GM23338 (cell line): Measurements from ENCODE around the gene ARID1B. TPM values are rescaled to one million over a fixed set of nuclear protein-coding genes. Genes with fewer than 3 reads are reported as not detected.

Experiments
- ATAC-seq: fragments of 200-7000 bp; cut with Tn5 transposase; 3 replicates; pipeline ENCODE4 v1.9.1; 2020
- DNase-seq: peaks from one replicate; pipeline ENCODE4 v3.0.0-alpha.2; 2015; ENCODE audit warnings: low spot score
- H2AFZ ChIP-seq: fragments of 200-600 bp; sonication (generic); 2 replicates; pipeline ENCODE4 v1.8.0; 2016; ENCODE audit warnings: antibody characterized with exemption, mild to moderate bottlenecking, moderate library complexity
- H3F3A ChIP-seq: fragments of 200-600 bp; sonication (generic); replicated peaks from 2 replicates; pipeline ENCODE4 v1.8.0; 2017; ENCODE audit warnings: antibody characterized with exemption, mixed run types, low read depth
- H3K27ac ChIP-seq: fragments of 200-600 bp; sonication (generic); 2 replicates; pipeline ENCODE4 v1.6.1; 2016; ENCODE audit warnings: low read depth
- H3K27me3 ChIP-seq: fragments of 200-600 bp; sonication (generic); 2 replicates; pipeline ENCODE4 v1.8.0; 2016; ENCODE audit warnings: mild to moderate bottlenecking, mixed run types, moderate library complexity; ENCODE audit not compliant: insufficient read depth
- H3K36me3 ChIP-seq: fragments of 200-600 bp; sonication (generic); 2 replicates; pipeline ENCODE4 v1.8.0; 2016; ENCODE audit warnings: mild to moderate bottlenecking; ENCODE audit not compliant: insufficient read depth
- H3K4me1 ChIP-seq: fragments of 200-600 bp; sonication (generic); 2 replicates; pipeline ENCODE4 v1.8.0; 2016; ENCODE audit warnings: mild to moderate bottlenecking, moderate library complexity; ENCODE audit not compliant: insufficient read depth
- H3K4me2 ChIP-seq: fragments of 200-600 bp; sonication (generic); 2 replicates; pipeline ENCODE4 v1.7.1; 2017; ENCODE audit warnings: mixed run types
- H3K4me3 ChIP-seq: fragments of 200-600 bp; sonication (generic); 2 replicates; pipeline ENCODE4 v1.6.1; 2016; ENCODE audit warnings: mixed run types
- H3K79me2 ChIP-seq: fragments of 200-600 bp; sonication (generic); replicated peaks from 2 replicates; pipeline ENCODE4 v1.8.0; 2017; ENCODE audit warnings: mild to moderate bottlenecking; ENCODE audit not compliant: insufficient read depth
- H3K9me2 ChIP-seq: fragments of 200-600 bp; sonication (generic); 2 replicates; pipeline ENCODE4 v1.8.0; 2017; ENCODE audit not compliant: insufficient read depth
- H4K20me1 ChIP-seq: fragments of 200-600 bp; sonication (generic); replicated peaks from 2 replicates; pipeline ENCODE4 v1.8.0; 2017; ENCODE audit warnings: mild to moderate bottlenecking; ENCODE audit not compliant: insufficient read depth
- H3K27ac Mint-ChIP-seq: 2 replicates; pipeline ENCODE4 v1.8.0; 2020; ENCODE audit warnings: inconsistent platforms, mild to moderate bottlenecking, moderate library complexity, mixed read lengths
- H3K27me3 Mint-ChIP-seq: 3 replicates; pipeline ENCODE4 v1.8.0; 2022; ENCODE audit warnings: low read depth, mild to moderate bottlenecking, moderate library complexity, mixed read lengths, inconsistent platforms; ENCODE audit not compliant: insufficient read depth, poor library complexity
- H3K36me3 Mint-ChIP-seq: 3 replicates; pipeline ENCODE4 v1.8.0; 2021; ENCODE audit warnings: low read depth, mild to moderate bottlenecking, inconsistent platforms, moderate library complexity, mixed read lengths
- H3K4me1 Mint-ChIP-seq: 3 replicates; pipeline ENCODE4 v1.8.0; 2020; ENCODE audit warnings: mild to moderate bottlenecking, inconsistent platforms, mixed read lengths
- H3K4me3 Mint-ChIP-seq: 3 replicates; pipeline ENCODE4 v1.8.0; 2021; ENCODE audit warnings: moderate library complexity, mild to moderate bottlenecking, inconsistent platforms, mixed read lengths
- H3K9me3 Mint-ChIP-seq: 3 replicates; pipeline ENCODE4 v1.8.0; 2020; ENCODE audit warnings: moderate library complexity, mild to moderate bottlenecking, inconsistent platforms, mixed read lengths
- CREB1 ChIP-seq: fragments of 250-450 bp; sonication (Bioruptor Pico); IDR thresholded peaks from 2 replicates; pipeline ENCODE4 v1.5.0; 2020; ENCODE audit warnings: low read depth, mild to moderate bottlenecking, moderate library complexity
- CTCF ChIP-seq, 2 experiments: fragments of 200-600 bp in 1 of 2; sonication (generic) in 1 of 2; conservative IDR thresholded peaks; 2 replicates each; pipeline versions ENCODE4 v1.5.1 to v1.6.1; 2016 to 2017; ENCODE audit warnings: antibody characterized with exemption in 2 of 2, low read depth in 2 of 2, mild to moderate bottlenecking in 2 of 2, moderate library complexity in 1 of 2
- EZH2 ChIP-seq: fragments of 200-600 bp; sonication (generic); IDR thresholded peaks from one replicate; pipeline ENCODE4 v1.8.0; 2017; ENCODE audit warnings: antibody characterized with exemption, mild to moderate bottlenecking, low read depth; ENCODE audit not compliant: unreplicated experiment
- EZH2phosphoT487 ChIP-seq: fragments of 200-600 bp; sonication (generic); IDR thresholded peaks from one replicate; pipeline ENCODE4 v1.8.1; 2018; ENCODE audit warnings: antibody characterized with exemption; ENCODE audit not compliant: unreplicated experiment
- JUNB ChIP-seq: IDR thresholded peaks from one replicate; pipeline ENCODE4 v1.6.1; 2016; ENCODE audit warnings: antibody characterized with exemption; ENCODE audit not compliant: unreplicated experiment
- NANOG ChIP-seq: IDR thresholded peaks from 2 replicates; pipeline ENCODE4 v1.6.1; 2016; ENCODE audit warnings: antibody characterized with exemption, borderline replicate concordance
- POLR2AphosphoS5 ChIP-seq: IDR thresholded peaks from 2 replicates; pipeline ENCODE4 v1.6.1; 2016; ENCODE audit warnings: antibody characterized with exemption, low read depth
- STAT1 ChIP-seq: IDR thresholded peaks from one replicate; pipeline ENCODE4 v1.6.1; 2016; ENCODE audit warnings: antibody characterized with exemption; ENCODE audit not compliant: unreplicated experiment
- ZNF114 ChIP-seq: fragments of 250-450 bp; sonication (Bioruptor Pico); IDR thresholded peaks from 2 replicates; pipeline ENCODE4 v1.5.0; 2020; ENCODE audit warnings: mild to moderate bottlenecking, moderate library complexity
- ZNF331 ChIP-seq: fragments of 250-450 bp; sonication (Bioruptor Pico); IDR thresholded peaks from 2 replicates; pipeline ENCODE4 v1.5.0; 2020; ENCODE audit warnings: low read depth, mild to moderate bottlenecking, moderate library complexity
- ZNF462 ChIP-seq: fragments of 250-450 bp; sonication (Bioruptor Pico); IDR thresholded peaks from 2 replicates; pipeline ENCODE4 v1.5.0; 2020; ENCODE audit warnings: mild to moderate bottlenecking, moderate library complexity
- polyA plus RNA-seq: library from polyadenylated mRNA; unstranded; fragments of >200 nt; fragmentation: Nextera tagmentation; extraction: Ambion mirVana; gene quantifications from 2 replicates; pipeline ENCODE4 v1.2.1, GENCODE V29; 2016
- total RNA-seq: library from RNA; depleted of rRNA; stranded (reverse); fragments of >200 nt; shearing (Covaris generic); gene quantifications from 2 replicates; pipeline ENCODE4 v1.2.3, GENCODE V29; 2014
- TF ChIP-seq, protein P1 (sequence below): IDR thresholded peaks from 2 replicates; pipeline ENCODE4 v1.6.1; 2016; ENCODE audit warnings: antibody characterized with exemption
- TF ChIP-seq, protein P2 (sequence below): IDR thresholded peaks from one replicate; pipeline ENCODE4 v1.6.1; 2018; ENCODE audit warnings: antibody characterized with exemption; ENCODE audit not compliant: unreplicated experiment

The ARID1B gene
- total and polyA plus RNA-seq, 2 experiments from 2014 or later = 59.3 to 72.2 TPM

GRCh38 chr6:156994215-156995076 lies 217.3 kb downstream of the ARID1B start:
- Histone ChIP-seq H3K27ac (no peak overlapping the region), H4K20me1 (no peaks in the 10 kb centered on the region; the same call in 1 of the 2 replicates), H3K4me2 (0 out of 2 replicates have a peak overlapping the region, but pooled peaks have one; percentile 19)

More at GRCh38 chr6:156994215-156995076, 217.3 kb downstream of the ARID1B start:
- Mint-ChIP-seq H3K4me3 (no peak overlapping the region), H3K27me3 (peaks cover 5% of the 10 kb centered on the region), H3K36me3 (no peaks in the 10 kb centered on the region), H3K27ac (peak overlapping the region; percentile 75; the same call in 1 of the 2 replicates), H3K4me1 (peaks cover 52% of the 10 kb centered on the region), H3K9me3 (no peaks in the 10 kb centered on the region)
- Histone ChIP-seq H3K79me2 (peaks cover 97% of the 10 kb centered on the region), H3K27me3 (no peaks in the 10 kb centered on the region), H3K4me1 (peaks cover 33% of the 10 kb centered on the region), H3K4me3 (no peak overlapping the region), H3K36me3 (no peaks in the 10 kb centered on the region), H3K9me2 (no peaks in the 10 kb centered on the region), H2AFZ (no peak overlapping the region), H3F3A (no peaks in the 10 kb centered on the region)
- DNase-seq (no peak), ATAC-seq (no peak; the same call in 2 of the 3 replicates)
- no peak for TF ChIP-seq ZNF462
- TF ChIP-seq STAT1 = no peak
- no peak for TF ChIP-seq JUNB
- TF ChIP-seq, protein P1, sequence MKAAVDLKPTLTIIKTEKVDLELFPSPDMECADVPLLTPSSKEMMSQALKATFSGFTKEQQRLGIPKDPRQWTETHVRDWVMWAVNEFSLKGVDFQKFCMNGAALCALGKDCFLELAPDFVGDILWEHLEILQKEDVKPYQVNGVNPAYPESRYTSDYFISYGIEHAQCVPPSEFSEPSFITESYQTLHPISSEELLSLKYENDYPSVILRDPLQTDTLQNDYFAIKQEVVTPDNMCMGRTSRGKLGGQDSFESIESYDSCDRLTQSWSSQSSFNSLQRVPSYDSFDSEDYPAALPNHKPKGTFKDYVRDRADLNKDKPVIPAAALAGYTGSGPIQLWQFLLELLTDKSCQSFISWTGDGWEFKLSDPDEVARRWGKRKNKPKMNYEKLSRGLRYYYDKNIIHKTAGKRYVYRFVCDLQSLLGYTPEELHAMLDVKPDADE = no peak
- no peak for TF ChIP-seq EZH2
- TF ChIP-seq CREB1 (CRISPR knock-in tag) = no peak
- TF ChIP-seq NANOG = no peak
- no peak for TF ChIP-seq ZNF331 (CRISPR knock-in tag)
- no peak for TF ChIP-seq ZNF114 (CRISPR knock-in tag)
- TF ChIP-seq, protein P2, sequence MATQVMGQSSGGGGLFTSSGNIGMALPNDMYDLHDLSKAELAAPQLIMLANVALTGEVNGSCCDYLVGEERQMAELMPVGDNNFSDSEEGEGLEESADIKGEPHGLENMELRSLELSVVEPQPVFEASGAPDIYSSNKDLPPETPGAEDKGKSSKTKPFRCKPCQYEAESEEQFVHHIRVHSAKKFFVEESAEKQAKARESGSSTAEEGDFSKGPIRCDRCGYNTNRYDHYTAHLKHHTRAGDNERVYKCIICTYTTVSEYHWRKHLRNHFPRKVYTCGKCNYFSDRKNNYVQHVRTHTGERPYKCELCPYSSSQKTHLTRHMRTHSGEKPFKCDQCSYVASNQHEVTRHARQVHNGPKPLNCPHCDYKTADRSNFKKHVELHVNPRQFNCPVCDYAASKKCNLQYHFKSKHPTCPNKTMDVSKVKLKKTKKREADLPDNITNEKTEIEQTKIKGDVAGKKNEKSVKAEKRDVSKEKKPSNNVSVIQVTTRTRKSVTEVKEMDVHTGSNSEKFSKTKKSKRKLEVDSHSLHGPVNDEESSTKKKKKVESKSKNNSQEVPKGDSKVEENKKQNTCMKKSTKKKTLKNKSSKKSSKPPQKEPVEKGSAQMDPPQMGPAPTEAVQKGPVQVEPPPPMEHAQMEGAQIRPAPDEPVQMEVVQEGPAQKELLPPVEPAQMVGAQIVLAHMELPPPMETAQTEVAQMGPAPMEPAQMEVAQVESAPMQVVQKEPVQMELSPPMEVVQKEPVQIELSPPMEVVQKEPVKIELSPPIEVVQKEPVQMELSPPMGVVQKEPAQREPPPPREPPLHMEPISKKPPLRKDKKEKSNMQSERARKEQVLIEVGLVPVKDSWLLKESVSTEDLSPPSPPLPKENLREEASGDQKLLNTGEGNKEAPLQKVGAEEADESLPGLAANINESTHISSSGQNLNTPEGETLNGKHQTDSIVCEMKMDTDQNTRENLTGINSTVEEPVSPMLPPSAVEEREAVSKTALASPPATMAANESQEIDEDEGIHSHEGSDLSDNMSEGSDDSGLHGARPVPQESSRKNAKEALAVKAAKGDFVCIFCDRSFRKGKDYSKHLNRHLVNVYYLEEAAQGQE = no peak
- TF ChIP-seq EZH2phosphoT487 = no peak
- TF ChIP-seq POLR2AphosphoS5 = no peak
- TF ChIP-seq CTCF (conservative IDR thresholded peaks at IDR 0.05; ENCODE audit: low read depth in 2 of 2) = no peak
